Brain pericyte (primary cell): ENCODE measurements around the gene IL18BP.
A peak's percentile ranks its signal among the peaks of the same experiment; 100 is the strongest.

ENCODE experiments used
- DNase-seq: peaks from one replicate; pipeline ENCODE4 v3.0.0-alpha.2; 2012; ENCODE audit warnings: low read depth, low spot score

Gene IL18BP

DNA sequence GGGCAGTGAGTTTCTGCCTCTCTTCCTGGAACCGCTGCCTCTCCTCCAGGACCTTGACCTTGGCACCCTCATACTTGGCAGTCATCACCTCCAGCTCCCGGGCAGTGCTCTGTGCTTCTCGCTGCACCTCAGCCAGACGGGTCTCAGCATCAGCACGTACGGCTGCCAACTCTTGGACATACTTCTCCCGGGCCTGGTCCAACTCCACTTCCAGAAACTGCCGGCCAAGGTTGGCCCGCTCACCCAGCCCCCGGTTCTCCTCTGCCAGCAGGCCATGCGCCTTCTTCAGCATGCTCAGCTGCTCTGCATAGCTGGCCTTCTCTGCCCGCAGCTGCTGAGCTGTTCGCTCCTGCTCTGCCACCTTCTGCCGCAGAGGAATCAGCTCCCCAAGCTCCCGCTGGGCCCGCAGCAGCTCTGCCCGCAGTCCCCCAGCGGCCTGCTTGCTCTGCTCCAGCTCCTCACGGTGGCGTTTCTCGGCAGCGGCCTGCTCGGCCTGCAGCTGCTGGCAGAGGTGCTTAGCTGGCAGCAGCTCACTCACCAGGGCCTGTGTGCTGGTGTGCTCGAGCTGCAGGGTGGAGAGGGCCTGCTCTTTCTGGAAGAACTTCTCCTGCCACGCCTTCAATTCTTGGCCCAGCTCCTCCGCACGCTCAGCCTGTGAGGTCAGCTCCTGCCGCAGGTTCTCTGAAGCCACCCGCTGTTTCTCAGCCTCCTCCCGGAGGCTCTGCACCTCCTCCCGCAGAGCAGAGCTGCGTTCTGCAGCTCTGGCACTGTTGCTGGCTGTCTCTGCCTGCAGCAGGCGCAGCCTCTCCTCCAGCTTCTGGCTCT is 14.4 kb downstream of the IL18BP start:
- no peak for DNase-seq

DNA sequence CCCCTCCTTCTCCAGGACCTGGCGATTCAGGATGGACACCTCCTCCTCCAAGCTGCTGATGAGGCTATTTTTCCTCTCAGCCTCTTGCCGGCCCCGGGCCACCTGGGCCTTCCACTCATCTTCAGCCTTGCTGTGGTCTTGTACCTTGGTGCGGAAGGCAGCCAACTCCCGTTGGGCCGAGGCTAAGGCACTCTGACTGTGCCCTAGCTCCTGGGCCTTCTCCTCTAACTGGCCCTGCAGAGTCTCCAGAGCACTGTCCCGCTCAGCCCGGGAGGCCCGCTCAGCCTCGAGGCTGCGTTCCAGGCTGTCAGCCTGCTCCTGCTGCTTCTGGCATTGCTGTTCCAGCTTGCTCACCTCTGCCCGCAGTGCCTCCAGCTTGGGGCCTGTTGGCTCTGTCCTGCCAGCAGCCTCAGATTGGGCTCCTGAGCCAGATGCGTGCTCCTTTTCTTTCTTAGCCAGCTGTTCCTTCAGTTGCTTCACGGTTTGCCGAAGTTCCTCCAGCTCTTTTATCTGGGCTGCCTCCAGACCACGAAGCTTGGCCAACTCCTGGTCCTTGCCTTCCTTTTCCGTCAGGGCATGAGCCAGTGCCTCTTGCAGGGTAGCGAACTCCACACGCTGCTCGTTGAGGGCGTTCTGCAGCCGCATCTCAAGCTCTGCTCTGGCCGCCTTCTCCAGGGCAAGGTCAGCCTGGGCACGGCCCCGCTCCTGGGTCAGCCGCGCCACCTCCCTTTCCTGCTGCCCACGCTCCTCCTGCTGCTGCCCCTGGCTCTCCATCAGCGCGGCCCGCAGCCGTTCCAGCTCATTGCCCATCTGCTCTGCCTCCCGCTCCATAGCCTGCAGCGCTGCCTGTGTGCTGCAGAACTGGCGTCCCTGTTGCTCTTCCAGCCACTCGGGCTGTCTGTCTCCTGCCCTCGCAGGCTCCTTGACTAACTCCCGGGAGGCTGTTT is 15.3 kb downstream of the IL18BP start:
- no peak for DNase-seq

DNA sequence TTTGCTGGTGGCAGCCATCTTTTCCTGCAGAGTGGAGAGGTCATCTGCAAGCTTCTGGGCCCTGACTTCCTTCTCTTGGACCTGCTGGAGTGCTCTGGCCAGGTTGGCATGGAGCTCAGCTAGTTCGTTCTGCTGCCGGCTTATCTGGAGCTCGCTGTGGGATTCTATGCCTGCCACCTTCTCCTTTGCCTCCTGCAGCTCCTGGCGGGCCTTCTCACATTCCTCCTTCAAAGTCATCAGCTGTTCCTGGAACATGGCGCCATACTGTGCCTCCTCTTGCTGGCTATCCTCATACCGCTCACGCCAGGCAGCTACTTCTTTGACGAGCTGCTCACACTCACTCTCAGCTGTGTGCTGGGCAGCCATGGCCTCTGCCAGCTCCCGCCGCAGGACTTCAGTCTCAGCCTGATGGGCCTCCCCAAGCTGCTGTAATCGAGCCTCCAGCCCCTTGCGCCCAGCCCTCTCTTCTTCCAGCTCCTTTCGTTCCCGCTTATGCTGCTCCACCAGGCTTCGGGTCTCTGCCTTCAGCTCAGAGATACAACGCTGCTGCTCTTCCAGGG is 16.1 kb downstream of the IL18BP start:
- no peak for DNase-seq

DNA sequence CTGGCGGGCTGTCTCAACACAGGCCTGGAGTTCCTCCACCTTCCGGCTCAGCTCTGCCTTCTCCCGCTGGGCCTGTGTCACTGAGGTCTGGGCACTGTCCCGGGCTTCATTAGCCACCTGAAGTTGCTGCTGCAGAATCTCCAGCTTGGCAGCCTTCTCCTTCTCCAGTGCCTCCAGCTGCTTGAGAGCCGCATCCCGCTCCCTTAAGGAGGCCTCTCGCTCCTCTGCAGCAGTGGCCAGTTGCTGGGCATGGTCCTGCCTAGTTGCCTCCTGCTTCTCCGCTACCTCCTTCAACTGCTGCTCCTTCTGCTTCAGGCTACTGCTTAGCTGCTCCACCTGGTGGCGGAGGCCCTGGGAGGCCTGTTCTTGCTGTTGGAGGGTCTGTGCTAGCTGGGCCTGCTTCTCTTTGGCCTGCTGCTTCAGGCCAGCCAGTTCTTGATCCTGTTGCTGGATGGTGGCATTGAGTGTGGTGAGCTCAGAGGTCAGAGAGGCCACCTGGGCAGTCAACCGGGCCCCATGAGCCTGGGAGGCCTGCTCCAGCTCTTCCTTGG is 16.9 kb downstream of the IL18BP start:
- no peak for DNase-seq

DNA sequence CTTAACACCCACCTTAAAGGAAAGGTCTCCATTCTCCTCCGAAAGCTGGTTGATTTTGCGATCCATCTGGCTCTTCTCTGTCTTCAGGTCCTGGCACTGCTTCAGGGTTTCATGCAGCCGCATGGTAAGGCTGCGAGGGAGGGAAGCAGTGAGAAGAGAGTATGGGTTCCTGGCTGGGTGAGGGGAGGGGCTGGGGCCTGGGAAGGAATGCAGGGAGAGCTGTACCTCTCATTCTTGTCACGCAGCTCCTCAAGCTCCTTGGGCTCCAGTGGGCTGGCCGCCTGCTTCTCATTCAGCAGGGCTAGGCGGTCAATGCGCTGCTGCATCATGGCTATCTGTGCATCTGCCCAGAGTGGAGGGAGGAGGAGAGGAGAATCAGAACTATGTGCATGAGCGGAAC is 19.5 kb downstream of the IL18BP start:
- no peak for DNase-seq

DNA sequence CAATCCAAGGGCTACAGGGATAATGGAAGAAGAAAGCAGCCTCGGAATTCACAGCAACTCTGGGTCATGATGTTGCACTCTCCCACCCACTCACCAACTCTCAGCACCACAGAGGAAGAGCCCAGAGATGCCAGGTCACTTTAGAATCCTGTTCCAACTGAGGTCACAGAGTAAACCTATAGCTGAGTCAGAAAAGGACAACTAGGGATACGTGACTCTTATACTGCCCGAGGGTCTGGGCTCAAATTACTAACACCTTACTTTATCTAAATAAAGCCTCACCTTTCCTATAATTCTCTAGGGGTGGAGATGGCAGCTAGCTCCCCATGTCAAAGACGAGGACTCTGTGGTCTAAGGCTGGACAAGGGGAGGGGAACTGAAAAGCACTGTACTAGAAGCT is 24.6 kb downstream of the IL18BP start:
- DNase-seq: no peak

DNA sequence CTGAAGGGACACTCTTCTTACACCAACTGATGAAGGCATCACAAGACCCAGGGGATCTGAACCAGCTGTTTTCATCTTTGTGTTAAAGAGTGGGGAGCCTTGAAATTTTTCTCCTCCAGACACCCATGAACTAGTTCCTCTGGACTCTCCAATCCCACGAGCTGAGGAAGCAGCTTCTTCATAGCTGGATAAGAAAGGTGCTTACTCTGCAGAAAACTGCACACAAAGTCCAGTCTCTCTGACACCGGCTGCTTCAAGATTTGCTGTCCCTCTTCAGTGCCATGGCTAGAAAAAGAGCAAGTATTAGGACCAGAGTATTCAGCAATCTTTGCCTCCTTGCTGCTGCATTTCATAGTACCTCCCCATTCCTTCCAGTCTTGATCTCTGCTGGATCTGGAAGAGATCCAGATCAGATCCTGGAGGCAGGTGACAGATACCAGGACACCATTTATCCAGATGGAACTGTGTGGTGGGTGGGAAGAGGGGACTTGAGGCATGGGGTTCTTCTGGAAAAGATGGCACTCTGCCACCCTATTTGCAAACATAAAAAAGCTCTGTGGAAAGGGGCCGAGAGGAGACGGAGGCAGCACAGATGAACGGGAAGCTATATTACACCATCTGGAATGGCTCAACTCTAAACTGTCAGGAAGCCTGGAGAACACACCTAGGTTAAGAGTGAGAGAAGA is 25.5 kb downstream of the IL18BP start:
- DNase-seq: no peak

DNA sequence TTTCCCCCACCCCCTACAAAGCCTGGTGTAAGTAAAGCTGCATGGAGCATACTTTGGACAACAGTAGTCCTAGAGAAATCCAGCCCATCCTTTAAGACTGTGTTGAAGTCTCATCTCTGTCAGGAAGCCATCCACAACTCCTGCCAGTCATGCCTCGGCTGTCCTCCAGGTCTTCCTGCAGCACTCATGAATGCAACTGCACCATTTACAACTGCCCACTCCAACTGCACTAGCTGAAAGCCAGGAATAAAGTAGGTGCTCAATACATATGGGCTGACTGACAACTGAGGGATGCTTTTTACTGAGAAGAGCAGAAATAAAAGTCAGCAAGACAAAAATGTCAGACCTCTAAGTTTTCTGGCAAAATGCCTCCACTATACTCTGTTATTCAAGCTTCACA is 27.4 kb downstream of the IL18BP start:
- no peak for DNase-seq

DNA sequence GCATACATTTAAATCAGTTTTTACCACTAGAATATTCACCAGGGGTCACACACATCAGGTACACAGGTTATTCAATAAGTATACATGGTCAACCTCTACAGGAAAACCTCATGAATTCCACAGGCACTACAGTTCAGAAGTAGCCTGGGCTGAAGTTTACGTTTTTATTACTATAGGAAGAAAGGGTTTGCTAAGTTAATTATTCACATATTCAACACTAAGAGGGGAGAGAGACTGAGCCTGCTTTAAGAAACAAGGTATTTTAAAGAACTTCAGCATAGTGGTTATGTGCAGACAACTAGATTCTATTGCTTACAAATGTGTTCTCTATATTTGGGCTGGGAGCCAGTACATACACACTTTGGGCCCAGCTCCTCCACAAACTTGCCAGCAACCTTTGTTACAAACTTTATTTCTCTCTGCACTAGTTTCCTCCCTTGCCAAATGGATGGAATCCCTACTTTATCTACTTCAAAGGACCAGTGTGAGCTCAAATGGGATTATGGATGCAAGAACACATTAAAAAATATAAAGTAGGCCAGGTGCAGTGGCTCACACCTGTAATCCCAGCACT is 31.9 kb downstream of the IL18BP start:
- no peak for DNase-seq

DNA sequence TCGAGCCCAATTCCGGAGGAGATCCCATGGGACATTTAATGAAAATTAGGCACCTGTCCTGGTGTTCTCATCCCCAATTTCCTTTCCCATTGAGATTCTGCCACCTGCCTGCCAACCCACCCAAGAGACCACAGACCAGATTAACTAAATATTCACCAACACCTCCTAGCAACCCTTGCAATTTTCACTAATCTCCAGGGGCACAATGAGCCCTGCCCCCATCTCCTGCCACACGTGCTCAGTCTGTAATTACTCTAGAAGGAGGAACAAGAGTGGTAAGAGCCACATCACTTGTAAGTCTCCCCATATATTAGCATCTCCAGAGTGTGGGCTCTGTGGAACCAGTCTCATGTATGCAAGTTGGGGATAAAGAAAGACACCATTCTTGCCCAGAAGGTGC is 38.0 kb downstream of the IL18BP start:
- DNase-seq: no peak

DNA sequence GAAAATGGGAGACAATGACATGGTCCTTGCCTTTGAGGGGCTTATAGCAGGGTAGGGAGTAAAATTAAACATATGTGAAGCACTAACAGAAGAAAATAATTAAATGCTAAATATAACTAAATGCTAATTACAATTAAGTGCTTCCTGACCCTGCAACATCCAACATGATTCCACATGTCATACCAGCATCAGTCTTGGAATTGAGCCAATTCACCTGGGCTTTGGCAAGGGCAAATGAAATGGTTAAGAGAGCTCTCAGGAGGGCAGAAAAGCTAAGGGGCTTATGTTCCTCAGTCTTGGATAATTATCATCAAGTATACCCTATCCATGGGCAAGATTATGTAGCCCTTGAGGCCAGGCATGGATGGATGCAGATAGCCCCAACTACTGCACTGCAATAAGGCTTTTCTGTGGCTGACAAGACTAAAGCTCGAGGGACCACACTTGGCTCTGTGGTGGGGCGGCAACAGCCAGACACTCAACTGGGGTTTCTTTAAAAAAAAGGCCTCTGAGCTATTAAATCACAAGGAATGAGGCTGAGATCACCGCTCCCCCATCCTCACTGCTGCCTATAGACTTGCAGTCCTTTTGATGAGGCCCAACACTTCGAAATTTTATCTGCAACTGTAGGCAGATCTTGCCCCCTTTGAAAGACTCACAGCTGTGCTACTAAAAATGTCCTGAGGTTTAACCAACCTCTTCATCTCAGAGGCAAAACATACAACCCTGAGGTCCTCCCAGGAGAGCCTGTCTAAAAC is 39.0 kb downstream of the IL18BP start:
- DNase-seq: no peak

DNA sequence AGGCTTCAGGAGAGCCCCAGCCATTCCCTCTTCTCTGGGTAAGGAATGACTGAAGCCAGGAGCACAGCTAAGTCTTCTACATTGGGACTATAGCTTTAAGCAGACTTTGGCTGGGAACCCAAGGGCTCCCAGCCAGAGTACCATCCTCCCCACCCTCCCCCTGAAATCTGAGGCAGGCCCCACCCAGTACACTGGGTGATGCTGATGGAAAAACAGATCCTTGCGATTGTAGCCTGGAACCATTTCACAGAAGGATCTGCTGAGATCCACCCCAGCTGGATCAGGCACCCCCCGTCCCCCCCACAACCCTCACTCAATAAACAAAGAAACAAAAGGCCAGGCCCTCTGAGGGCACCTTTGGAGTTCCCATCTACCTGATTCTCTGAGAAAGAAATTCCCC is 39.8 kb downstream of the IL18BP start:
- peak; percentile 31 for DNase-seq

DNA sequence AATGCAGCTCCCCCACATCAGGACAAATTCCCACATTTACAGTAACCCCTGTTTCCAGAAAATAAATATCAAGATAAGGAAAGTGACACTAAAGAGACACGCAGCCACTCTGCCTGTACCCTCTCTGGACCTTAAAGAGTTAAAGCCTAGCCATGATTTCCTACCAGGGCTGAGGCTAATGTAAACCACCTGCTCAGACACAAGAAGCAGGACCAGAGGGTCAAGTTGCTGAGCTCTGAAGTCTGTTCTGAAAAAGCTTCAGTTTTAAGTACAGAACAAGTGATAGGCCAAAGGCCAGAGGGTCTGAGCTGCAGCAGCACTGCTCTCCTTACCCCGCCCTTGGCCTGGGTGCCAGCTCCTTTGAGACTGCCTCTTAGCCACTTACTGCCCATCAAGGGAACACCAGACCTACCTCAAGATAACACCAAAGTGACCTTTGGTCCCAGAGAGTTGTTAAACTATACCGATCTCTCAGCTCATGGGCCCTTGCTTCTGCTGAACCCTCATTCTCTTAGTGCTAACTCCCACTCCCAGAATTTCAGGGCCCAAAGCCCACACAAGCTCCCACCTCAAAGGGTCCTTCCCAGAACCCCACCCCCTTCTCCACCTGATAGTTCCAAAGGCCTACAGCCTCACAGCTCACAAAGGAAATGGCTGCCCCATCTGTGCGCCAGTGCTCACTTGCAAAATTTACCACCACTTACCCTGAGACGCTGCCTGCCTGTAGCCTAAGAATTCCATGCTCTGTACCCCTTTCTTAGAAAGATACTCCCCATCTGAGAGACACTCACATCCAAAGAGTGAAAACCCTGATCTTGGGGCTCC is 40.5 kb downstream of the IL18BP start:
- no peak for DNase-seq

DNA sequence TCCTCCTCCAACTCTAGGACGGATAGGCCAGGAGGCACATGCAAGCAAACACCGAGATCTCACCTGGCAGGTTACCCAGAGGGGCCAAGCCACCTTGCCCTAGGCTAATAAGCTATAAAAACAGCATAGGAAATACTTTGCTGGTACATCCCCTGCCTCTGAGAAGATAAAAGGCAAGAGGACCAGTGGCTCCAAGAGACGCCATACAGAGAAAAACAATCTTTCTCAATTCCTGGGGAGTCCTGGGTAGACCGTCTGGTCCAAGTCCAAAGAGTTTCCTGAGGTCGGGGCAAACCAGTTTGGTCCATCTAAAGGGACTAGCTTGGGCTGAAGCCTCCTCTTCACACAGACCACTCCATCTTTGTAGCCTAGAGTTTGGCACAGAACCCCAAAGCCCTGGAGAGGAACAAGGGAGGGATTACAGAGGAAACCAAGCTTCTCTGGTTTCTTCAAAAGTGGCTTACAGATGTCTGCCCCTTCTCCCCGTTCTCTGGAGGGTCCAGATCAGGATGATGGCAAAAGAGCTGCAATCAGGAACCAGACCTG is 41.2 kb downstream of the IL18BP start:
- DNase-seq: no peak

DNA sequence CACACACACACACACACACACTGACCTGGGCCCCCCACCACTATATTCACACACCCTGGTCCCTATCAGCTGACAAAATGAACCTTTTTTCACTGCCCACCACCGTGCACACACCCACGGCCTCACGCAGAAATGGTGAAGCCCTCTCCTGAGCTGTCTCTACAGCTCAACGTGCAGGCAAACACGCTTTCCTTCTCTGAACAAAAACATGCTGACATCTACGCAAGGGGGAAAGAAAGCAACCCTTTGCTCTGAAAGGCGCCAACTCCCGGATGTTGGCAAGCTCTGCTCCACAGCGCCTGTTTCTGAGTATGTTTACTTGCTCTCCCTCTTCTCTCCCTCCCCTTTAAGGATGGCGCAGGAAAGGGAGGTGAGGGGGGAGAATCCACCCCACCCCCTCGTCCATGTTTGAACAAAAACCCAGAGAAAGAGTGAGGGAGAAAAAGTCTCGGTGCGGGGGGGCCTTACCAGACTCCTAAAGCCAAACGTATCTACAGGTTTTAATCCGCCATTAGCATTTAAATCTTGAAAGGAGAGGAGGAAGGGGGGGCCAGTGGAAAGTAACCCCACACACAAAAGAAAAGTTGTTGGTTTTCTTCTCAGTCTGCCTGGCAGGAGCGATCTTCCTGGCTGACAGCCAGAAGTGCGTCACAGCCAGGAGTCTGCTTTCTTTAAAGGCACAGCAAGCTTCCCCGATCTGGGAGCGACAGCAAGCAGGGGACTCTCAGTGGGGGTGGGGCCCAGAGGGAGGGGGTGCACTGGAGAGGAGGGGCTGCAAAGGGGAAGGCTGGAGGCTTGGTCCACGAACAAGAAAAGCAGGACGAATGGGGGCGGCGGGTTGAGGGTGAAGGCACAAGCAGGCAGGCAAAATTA is 42.0 kb downstream of the IL18BP start:
- DNase-seq: peak; percentile 90

DNA sequence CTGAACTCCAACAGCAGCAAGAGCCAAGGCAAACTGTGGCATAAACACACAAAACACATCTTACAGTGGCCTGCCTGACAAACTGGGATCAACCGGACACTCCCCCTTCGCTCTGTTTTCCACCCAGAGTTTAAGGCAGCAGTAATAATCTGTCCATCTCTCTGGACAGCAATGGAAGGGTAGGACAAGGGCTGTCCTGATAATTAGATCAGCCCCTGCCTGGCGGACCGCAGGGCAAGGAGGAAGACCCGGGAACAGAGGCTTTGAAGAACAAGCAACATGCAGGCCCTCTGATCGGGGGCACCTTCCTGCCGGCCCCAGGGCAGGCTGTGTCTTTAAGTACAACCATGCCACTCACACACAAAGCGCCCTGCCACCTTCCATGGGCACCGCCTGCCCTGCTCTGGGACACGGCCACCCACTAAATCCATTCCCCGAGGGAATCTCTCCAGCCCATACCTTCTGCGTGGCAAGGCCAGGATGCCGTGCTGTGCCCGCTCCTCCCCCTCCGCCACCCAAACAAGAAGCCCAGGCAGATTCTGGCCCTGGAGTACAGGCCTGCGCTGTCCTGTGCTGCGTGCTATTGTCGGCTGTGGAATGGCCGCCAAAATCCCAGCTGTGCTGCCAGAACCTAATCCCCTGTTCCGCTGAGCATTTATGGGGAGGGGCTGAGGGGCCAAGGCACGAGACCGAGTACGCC is 42.8 kb downstream of the IL18BP start:
- DNase-seq: peak; percentile 58

DNA sequence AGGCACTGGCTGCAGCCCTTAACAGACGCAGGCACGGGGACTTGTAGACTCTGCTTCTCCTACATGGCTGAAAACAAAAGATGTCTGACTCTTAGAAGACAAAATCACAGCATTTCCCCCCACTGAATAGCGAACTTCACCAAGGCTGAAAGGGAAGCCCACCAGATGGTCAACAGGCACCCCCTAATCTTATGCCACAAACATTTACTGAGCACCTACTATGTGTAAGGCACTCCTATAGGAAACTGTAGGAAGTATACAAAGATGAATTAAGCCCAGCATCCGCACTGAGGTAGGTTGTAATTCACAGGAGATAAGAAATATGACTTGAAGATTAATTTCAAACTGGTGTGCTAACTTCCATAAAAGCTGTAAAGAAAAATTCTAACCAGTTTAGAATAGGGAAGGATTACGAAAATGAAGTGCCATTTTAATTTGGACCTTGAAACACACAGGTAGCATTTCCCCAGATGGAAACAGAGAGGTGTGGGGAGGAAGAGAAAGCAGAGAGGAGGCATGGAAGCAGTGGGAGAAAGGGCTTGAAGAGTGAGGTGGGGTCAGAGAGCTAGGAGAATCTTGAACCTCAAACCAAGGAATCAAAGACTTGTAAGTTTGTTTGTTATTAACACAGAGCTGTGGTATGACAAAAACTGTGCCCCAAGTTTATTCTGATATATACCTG is 43.5 kb downstream of the IL18BP start:
- DNase-seq: no peak
